Right forelimb (tissue), 1 donor: ENCODE results near the gene MGMT.
A peak's percentile ranks its signal among the peaks of the same experiment; 100 is the strongest.

Experiments
- DNase-seq: peaks from one replicate; pipeline ENCODE4 v3.0.0-alpha.2; 2018

MGMT gene

DNA sequence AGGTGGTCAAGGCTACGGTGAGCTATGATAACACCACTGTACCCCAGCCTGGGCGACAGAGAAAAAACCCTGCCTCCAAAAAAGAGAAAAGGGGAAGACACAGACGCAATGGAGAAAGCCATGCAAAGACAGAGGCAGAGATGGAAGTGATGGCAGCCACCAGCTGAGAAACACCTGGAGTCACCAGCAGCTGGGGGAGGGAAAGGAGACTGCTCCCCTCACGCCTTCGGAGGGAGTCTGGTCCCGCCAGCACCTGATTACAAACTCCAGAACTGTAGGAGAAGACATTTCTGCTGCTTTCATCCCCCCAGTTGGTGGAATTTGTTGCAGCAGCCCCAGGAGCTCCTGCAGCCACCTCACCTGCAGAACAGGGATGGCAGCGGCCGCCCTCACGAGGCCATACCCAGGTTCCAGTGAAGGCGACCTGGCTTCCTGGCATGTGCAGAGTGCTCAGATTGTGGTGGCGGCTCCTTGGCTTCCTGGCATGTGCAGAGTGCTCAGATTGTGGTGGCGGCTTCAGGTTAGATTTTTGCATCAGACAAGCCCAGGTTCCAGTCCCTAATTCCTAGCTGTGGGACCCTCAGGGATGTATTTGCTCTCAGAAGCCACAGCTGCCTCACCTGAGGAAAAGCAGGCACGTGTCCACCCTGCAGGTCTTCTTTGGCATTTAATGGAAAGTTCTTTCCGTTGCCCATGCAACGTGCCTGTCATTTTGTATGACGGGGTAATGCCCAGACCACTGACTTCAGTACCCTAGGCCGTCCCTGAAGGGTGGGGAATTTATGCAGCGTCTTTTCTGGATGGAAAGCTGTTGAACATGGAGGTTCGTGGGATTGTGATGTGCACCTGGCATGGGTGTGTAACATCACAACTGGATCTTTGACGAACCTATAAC lies 314.1 kb downstream of the MGMT start:
- no peak for DNase-seq

DNA sequence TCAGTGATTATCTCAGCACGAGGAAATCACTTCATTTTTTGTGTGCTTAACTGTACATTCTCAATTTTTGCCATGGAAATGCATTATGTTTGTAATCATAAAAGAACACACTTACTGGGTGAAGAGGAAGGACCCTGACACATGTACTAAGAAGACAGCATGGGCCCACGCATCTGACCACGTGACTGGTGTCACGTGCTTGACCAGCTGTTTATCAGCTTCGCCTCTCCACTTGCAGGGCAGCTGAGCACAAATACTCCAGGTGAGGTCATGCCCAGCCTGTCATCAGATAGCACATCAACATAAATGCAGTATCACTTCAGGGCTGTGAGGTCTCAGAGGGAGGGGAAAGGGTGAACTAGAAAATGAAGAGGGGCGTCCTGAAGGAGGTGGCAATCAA lies 317.2 kb downstream of the MGMT start:
- DNase-seq: no peak

DNA sequence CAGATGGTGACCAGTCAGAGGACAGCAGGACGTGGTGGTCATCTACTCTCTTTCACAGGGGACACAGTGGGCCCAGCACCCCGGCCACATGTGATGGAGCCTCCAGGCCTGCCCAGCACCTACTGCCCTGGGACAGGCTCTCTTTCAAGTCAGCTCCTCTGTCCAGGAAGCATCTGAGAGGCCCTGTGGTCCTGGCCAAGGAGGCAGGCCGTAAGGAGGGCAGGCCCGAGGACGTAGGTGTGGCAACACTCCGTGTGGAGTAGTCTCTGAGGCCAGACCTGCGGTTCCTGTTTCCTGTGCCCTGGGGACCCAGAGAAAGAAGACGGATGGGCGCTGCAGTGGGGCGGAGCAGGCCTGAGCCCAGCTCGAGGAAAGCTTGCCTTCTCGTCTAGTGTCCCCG lies 317.9 kb downstream of the MGMT start:
- no peak for DNase-seq

DNA sequence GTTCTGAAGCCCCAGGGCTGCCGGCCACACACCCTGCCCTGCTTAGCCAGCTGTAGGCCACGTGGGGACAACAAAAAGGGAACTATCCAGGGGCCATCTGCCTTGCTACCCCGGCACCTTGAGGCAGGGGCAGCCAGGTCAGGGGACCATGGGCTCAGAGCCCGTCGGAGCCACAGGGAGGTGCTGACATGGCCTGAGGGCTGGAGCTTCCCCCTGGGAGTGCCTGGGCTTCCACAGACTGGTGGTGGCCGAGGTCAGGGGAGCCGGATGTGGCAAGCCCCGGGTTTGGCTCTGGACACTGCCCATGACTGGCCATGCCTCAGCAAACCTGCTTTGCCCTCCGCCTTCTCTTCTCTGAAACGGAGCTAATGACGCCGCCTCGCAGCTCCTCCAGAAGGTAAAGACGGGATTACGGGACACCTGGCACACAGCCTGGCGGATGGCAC lies 318.5 kb downstream of the MGMT start:
- DNase-seq: no peak

DNA sequence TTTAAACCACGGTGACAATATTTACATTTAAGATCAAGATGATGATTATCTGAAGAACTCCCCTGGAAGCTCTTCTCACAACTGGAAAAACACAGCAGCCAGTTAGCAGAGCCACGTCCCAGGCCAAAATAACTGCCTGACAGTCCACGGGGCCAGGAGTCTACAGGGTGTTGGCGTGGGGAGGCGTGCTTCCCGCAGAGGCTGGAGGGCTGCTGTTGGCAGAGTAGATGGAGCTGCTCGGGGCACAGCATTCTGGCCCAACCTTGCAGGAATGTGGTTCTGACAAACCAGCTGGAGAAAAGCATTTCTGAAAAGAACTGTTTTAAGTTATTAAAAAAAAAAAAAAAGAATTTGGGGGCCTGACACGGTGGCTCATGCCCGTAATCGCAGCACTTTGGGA lies 319.2 kb downstream of the MGMT start:
- DNase-seq: peak; percentile 22

GRCh38 chr10:129787557-129787956 lies 320.5 kb downstream of the MGMT start:
- no peak for DNase-seq

GRCh38 chr10:129788215-129788614 lies 321.2 kb downstream of the MGMT start:
- no peak for DNase-seq

DNA sequence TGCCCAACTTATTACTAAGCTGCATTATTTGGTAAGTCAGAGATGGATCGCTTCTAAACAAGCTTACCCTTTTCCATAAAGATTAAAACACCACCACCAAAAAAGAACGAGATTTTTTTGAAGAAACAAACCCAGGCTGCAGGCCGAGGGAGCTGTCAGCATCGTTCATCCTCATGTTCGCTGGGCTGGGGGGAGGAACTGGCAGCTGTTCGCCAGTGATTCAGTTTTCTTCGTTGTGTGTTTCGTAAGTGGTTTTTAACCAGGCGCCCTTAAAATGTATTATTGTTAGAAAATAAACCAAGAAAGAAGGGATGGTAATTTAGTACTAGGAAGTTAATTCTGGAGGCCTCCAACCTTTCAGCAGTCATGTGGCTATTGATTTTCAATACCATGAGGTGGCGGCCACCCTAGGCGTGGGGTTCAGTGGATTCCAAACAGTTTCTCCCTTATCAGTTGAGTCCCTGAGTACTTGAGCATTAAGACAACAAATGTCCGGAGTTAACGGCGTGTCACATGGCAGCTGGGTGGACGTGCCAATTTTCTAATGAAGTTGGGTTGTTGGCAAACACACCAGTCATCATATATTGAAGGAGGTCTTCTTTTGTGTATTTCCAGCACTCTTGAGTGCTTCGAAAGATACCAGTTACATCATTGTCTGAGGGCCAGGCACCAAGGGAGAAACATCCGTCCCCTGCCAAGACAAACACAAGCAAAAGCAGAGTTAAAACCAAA lies 323.8 kb downstream of the MGMT start:
- DNase-seq: no peak

- no peak for DNase-seq
Observed at GRCh38 chr10:129792141-129792540, 325.1 kb downstream of the MGMT start.

GRCh38 chr10:129792864-129793263 lies 325.8 kb downstream of the MGMT start:
- no peak for DNase-seq

DNA sequence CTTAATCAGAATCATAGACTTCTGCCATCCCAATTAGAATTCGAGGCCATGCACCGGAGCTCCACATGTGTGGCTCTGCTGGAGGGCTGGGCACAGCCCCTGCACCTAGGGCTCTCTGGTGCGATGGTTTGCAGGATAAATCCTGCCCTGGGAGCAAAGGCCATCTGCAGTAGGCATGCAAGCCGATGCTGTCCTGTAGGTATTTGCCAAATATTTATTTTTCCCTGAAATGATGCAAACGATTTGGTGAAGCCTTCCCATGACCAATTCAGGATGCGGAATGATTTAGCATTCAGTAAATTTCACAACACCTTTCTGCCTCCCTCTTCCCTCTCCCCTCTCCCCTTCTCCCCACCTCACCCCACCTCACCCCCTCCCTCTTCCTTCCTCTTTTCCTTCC lies 326.4 kb downstream of the MGMT start:
- peak; percentile 37 for DNase-seq

- peak; percentile 7 for DNase-seq
Observed at GRCh38 chr10:129793996-129794395, 327.0 kb downstream of the MGMT start.

DNA sequence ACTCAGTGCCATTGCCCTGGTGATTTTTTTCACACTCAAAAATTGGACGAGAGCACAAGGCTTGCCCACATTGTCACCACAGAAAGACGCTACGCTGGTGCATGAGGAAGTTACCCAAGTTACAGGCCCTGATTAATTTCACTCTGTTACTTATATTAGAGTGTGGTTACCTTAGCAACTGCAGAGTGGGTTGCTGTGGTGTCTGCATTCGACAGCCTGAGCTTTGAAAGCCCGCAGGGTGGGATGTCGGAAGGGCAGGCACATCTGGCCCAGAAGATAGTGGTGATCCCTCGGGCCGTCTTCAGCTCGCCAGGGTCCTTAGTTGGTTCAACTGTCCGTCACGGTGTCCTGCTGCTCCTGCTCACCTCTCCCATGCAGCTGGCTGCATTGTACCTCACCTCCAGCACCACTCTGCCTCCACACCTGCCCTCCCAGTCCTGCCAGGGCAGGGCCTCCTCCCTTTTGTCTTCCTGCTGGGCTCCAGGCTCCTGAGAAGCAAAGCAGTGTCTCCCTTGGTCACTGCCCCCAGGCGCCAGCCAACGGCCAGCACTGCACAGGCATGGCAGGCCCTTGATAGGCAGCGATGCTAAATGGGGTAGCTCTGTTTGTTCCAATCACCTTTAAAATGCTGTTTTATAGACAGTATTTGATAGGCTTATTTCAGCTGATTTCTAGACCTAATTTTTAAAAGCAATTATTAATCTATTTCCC lies 329.8 kb downstream of the MGMT start:
- no peak for DNase-seq

GRCh38 chr10:129799942-129800341 lies 332.9 kb downstream of the MGMT start:
- no peak for DNase-seq

- no peak for DNase-seq
Observed at GRCh38 chr10:129800796-129801340, 333.8 kb downstream of the MGMT start.

DNA sequence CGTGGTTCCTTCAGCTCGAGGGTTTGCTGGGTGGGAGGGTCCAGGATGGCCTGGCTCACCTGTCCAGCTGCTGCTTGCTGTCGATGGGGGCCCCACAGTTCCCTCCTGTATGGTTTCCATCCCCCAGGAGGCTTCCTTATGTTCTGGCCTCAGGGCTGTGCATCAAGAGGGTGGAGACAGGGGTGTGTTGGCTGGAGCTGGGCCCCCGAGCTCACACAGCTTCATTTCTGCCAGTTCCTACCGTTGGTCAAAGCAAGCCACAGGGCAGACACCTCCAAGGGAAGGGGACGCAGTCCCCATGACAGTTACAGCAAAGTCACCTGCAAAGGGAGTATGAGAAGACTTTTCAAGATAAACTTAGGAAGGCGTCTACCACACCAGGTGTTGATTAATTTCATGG lies 340.2 kb downstream of the MGMT start:
- DNase-seq: no peak

DNA sequence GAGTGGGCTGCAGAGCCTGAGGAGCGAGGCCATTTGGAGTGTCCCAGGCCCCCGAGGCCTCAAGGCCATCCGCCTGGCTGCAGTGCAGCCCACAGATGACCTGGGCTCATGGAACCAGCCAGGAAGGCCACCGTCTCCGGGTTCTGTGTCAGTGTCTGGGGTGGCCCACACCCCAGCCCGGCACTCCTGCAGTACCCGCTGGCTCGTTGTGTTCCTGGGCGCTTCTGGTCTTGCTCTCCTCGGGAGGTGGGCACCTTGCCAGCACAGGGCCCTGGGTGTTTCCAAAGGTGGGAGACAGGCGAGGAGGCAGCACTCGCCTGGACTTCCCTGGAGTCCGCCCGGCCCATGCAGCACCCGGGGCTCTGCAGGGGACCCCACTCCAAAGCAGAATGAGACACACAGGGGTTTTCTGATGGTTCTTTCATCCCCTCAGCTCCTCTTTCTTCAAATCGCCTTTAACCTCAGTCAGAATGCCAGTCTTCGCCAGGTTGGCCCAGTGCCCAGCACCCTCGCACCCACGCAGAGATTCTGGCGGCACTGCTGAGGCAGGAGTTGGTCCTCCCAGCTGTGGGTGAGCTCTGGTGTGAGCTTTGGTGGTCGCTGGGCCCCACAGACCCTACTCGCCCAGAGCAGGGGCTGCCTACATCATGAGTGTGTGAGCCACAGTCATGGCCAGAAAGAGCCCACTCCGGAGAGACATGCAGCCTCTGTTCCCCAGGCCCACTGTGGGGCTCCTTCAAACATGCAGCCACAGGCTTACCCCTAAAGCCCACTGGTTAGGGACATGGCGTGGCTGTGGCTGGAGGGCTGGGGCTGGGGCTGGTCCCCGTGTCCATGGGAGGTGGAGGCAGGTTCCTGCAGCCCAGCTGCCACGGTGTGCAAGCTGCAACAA lies 341.3 kb downstream of the MGMT start:
- DNase-seq: no peak

DNA sequence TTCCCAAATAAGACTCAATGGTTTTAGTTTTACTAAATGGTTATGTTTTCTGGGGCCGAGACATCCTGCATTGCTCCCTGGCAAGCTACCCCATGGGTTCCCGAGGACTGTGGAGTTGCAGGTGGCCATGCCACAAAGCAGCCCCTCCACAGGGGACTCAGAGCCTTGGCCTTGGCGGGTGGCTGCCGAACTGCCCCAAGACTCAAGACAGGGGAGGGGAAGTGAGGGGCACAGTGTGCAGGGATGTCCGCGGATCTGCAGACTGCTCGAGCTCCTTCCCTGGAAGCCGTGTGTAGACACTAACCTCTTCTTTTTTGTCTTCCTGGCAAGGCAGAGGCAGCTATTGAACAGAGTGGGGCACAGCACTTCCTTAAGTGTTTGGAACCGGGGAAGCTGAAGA lies 342.4 kb downstream of the MGMT start:
- DNase-seq: no peak

DNA sequence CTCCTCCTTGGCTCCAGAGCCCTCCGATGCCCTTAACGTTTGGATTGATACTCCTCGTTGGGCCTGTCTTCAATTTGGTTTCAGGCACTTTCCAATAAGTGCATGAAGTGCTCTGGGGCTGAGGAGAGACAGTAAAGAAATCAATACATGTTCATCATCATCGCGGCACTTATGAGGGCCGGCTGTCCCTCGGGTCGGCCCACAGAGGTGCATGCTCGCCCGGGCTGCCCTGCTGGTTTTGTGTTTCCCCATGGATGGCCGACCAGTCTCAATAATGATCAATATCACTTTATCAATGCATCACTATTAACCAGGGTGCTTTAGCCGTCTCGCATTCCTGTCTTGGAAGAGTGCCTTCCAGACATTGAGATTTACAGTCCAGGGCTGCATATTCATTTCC lies 342.8 kb downstream of the MGMT start:
- DNase-seq: no peak

DNA sequence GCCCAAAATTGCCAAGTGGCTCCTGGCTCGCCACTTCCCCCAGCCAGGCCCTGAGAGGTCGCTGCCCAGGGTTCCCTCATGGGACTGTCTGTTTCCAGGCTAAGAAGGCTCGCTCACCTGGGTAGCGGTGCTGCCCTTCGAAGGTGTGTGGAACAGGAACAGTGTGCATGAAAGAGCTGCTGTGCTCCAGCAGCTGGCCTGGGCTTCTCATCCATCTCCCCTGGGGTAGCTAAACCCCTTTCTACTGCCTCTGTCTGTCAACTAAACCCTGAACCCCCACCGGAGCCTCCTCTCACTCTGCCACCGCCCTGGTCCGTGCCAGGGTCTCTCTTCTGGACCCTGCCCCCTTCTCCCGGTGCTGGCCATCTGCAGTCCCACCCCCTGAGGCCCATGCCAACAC lies 344.2 kb downstream of the MGMT start:
- no peak for DNase-seq

- DNase-seq: no peak
Observed at GRCh38 chr10:129812398-129812797, 345.4 kb downstream of the MGMT start.
